H1 (cell line): ENCODE data around the gene L3MBTL2. TPM values are rescaled to one million over a fixed set of nuclear protein-coding genes. Genes with fewer than 3 reads are reported as not detected.
A peak's percentile ranks its signal among the peaks of the same experiment; 100 is the strongest.

Experiments
- CBX5 ChIP-seq: fragments of 300-800, 300-1000 bp; sonication (generic); IDR thresholded peaks from 2 replicates; pipeline ENCODE4 v1.7.1; 2016; ENCODE audit warnings: antibody characterized with exemption, low read length, low read depth
- CREB1 ChIP-seq: IDR thresholded peaks from 2 replicates; pipeline ENCODE4 v1.6.1; 2012; ENCODE audit warnings: inconsistent platforms
- FOSL1 ChIP-seq: IDR thresholded peaks from 2 replicates; pipeline ENCODE4 v1.6.1; 2011; ENCODE audit warnings: mild to moderate bottlenecking, low read depth, low read length, moderate library complexity; ENCODE audit not compliant: insufficient read depth
- GABPA ChIP-seq: IDR thresholded peaks from 2 replicates; pipeline ENCODE4 v1.6.1; 2011; ENCODE audit warnings: mild to moderate bottlenecking, low read length, moderate library complexity, borderline replicate concordance; ENCODE audit not compliant: insufficient read depth
- HDAC2 ChIP-seq, 2 experiments: fragments of 300-600 bp in 1 of 2; sonication (generic) in 1 of 2; IDR thresholded peaks; 2 replicates each; pipeline ENCODE4 v1.6.1; 2011 to 2012; ENCODE audit warnings: low read depth in 2 of 2, low read length in 2 of 2, mild to moderate bottlenecking in 2 of 2, moderate library complexity in 2 of 2, borderline replicate concordance in 1 of 2, inconsistent platforms in 1 of 2
- POLR2A ChIP-seq, 2 experiments: IDR thresholded peaks; 1 replicate in 1 of 2; 2 replicates in 1 of 2; pipeline ENCODE4 v1.6.1; 2011; ENCODE audit warnings: low read depth in 2 of 2, low read length in 2 of 2, mild to moderate bottlenecking in 2 of 2; ENCODE audit errors: control extremely low read depth in 1 of 2
- RAD21 ChIP-seq, 2 experiments: IDR thresholded peaks in 1 of 2; conservative IDR thresholded peaks in 1 of 2; 2 replicates each; pipeline ENCODE4 v1.6.1; 2011; ENCODE audit warnings: low read depth in 2 of 2, low read length in 2 of 2, improper control_type of control experiment in 1 of 2, inconsistent platforms in 1 of 2, mild to moderate bottlenecking in 1 of 2, moderate library complexity in 1 of 2
- RBBP5 ChIP-seq: IDR thresholded peaks from 2 replicates; pipeline ENCODE4 v1.7.1; 2012; ENCODE audit warnings: low read depth, mild to moderate bottlenecking, inconsistent platforms, low read length, moderate library complexity, borderline replicate concordance
- SIN3A ChIP-seq, 2 experiments: IDR thresholded peaks in 1 of 2; conservative IDR thresholded peaks in 1 of 2; 2 replicates each; pipeline ENCODE4 v1.6.1; 2011 to 2012; ENCODE audit warnings: low read length in 2 of 2, improper control_type of control experiment in 1 of 2, low read depth in 1 of 2, mild to moderate bottlenecking in 1 of 2
- SP1 ChIP-seq: IDR thresholded peaks from 2 replicates; pipeline ENCODE4 v1.6.1; 2011; ENCODE audit warnings: low read depth, low read length
- SRF ChIP-seq: IDR thresholded peaks from 2 replicates; pipeline ENCODE4 v1.6.1; 2011; ENCODE audit warnings: mild to moderate bottlenecking, low read depth, low read length, moderate library complexity
- polyA plus RNA-seq, 7 experiments: library from polyadenylated mRNA; depleted of rRNA in 3 of 7; stranded (reverse) in 5 of 7; unstranded in 2 of 7; fragments of >200 nt in 5 of 7; fragments of 200-250 nt in 2 of 7; gene quantifications; 1 replicate in 5 of 7; 2 replicates in 1 of 7; 4 replicates in 1 of 7; pipeline versions ENCODE4 v1.2.1 to v1.2.3, GENCODE V29; 2011 to 2013; ENCODE audit warnings: missing spikeins in 2 of 7, mixed read lengths in 2 of 7
- total RNA-seq: library from RNA; stranded (reverse); fragmentation: NEBNext Ultra II Directional; extraction: Animal tissue kit (Norgen Biotek cat#: 25700); gene quantifications from 2 replicates; pipeline ENCODE4 v1.2.1, GENCODE V29; 2021
- TF ChIP-seq, protein P1 (sequence below): IDR thresholded peaks from 2 replicates; pipeline ENCODE4 v1.6.1; 2012; ENCODE audit warnings: inconsistent platforms
- TF ChIP-seq, protein P2 (sequence below): IDR thresholded peaks from 2 replicates; pipeline ENCODE4 v1.6.1; 2011; ENCODE audit warnings: low read length, improper control_type of control experiment
- TF ChIP-seq, protein P3 (sequence below), 3 experiments: IDR thresholded peaks; 1 replicate in 2 of 3; 2 replicates in 1 of 3; pipeline versions ENCODE4 v1.5.1 to v1.6.1; 2011; ENCODE audit warnings: low read length in 3 of 3, mild to moderate bottlenecking in 3 of 3, inconsistent platforms in 2 of 3, low read depth in 1 of 3, moderate library complexity in 1 of 3; ENCODE audit not compliant: insufficient read depth in 1 of 3; ENCODE audit errors: control extremely low read depth in 1 of 3

The L3MBTL2 gene
- total and polyA plus RNA-seq, 2 of the 8 experiments (the other 6 are each of a cell fraction or from before 2014, with no cell fraction given), result 23.9 to 24.9 TPM

DNA sequence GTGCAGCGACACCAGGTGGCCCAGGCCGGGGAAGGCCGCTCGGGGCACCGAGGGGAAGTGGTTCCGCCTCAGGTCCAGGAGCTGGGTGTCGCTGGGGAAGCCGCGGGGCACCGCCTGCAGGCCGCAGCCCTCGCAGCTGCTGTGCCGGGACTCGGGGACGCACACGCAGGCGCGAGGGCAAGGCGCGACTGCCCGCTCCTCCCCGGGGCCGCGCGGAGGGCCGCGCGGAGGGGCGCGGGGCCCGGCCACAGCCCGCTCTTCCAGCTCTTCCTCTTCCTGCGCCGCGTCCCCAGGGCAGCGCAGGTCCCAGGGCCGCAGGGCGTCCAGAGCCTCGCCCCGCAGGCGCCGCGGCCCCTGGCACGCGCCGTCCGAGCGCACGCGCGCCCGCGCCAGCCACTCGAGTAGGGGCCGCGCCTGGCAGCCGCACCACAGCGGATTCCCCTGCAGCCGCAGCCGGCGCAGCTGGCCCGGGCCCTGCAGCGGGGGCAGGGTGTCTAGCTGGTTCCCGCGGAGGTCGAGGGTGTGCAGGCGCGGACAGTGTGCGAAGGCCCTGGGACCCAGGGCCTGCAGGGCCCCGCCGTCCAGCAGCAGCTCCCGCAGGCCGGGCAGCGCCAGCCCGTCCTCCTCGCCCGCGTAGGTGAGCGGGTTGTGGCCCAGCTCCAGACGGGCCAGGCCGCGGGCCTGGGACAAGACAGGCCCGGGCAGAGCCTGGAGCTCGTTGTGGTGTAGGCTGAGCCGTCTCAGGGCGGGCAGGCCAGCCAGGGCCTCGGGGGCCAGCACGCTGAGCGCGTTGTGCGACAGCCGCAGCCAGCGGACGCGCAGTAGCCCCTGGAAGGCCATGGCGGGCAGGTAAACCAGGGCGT is 32.8 kb downstream of the L3MBTL2 start (continued):
- TF ChIP-seq RAD21 (IDR thresholded peaks at IDR 0.05 in 1 of 2, conservative IDR thresholded peaks at IDR 0.05 in 1 of 2; ENCODE audit: low read depth in 2 of 2, low read length in 2 of 2) (peak; percentile 78 to 86), SP1 (no peak), CBX5 (no peak), FOSL1 (no peak), POLR2A (IDR thresholded peaks at IDR 0.05; ENCODE audit: control extremely low read depth in 1 of 2, low read depth in 2 of 2, low read length in 2 of 2) (peak in 1 of 2 experiments; percentile 49; a peak in 1 of 3 replicates), CREB1 (peak; percentile 38; the same call in 1 of the 2 replicates), SIN3A (conservative IDR thresholded peaks at IDR 0.05 in 1 of 2, IDR thresholded peaks at IDR 0.05 in 1 of 2; ENCODE audit: low read depth in 1 of 2, low read length in 2 of 2) (peak in 1 of 2 experiments; percentile 31; a peak in 1 of 4 replicates), GABPA (peak; percentile 70; the same call in 1 of the 2 replicates), SRF (no peak), RBBP5 (peak; percentile 43; the same call in 1 of the 2 replicates), HDAC2 (IDR thresholded peaks at IDR 0.05; ENCODE audit: borderline replicate concordance in 1 of 2, low read depth in 2 of 2, low read length in 2 of 2) (no peak; a peak in 1 of 4 replicates)
- TF ChIP-seq, protein P1, sequence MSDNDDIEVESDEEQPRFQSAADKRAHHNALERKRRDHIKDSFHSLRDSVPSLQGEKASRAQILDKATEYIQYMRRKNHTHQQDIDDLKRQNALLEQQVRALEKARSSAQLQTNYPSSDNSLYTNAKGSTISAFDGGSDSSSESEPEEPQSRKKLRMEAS, result 0 out of 2 replicates have a peak, but pooled peaks have one; percentile 46
- TF ChIP-seq, protein P2, sequence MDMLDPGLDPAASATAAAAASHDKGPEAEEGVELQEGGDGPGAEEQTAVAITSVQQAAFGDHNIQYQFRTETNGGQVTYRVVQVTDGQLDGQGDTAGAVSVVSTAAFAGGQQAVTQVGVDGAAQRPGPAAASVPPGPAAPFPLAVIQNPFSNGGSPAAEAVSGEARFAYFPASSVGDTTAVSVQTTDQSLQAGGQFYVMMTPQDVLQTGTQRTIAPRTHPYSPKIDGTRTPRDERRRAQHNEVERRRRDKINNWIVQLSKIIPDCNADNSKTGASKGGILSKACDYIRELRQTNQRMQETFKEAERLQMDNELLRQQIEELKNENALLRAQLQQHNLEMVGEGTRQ, result no peak
- TF ChIP-seq, protein P3, sequence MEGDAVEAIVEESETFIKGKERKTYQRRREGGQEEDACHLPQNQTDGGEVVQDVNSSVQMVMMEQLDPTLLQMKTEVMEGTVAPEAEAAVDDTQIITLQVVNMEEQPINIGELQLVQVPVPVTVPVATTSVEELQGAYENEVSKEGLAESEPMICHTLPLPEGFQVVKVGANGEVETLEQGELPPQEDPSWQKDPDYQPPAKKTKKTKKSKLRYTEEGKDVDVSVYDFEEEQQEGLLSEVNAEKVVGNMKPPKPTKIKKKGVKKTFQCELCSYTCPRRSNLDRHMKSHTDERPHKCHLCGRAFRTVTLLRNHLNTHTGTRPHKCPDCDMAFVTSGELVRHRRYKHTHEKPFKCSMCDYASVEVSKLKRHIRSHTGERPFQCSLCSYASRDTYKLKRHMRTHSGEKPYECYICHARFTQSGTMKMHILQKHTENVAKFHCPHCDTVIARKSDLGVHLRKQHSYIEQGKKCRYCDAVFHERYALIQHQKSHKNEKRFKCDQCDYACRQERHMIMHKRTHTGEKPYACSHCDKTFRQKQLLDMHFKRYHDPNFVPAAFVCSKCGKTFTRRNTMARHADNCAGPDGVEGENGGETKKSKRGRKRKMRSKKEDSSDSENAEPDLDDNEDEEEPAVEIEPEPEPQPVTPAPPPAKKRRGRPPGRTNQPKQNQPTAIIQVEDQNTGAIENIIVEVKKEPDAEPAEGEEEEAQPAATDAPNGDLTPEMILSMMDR (IDR thresholded peaks at IDR 0.05; ENCODE audit: control extremely low read depth in 1 of 3, insufficient read depth in 1 of 3, low read depth in 1 of 3, low read length in 3 of 3), result peak; percentile 76 to 85 (median 83)
- TF ChIP-seq, all 59 proteins: peak for 15
